Measurements from ENCODE around the gene RAE1. TPM values are rescaled to one million over a fixed set of nuclear protein-coding genes. Genes with fewer than 3 reads are reported as not detected.

The RAE1 gene
- total RNA-seq, 1 donor from 2014 or later: 24.7 TPM

Small RNAs within 50 kb of the gene (microRNA-seq; reads per million reads assigned to microRNA genes)
- gene MIR4325 (ENCODE audit: unreplicated experiment): not detected

Other genes starting within 250 kb of the RAE1 start
- not detected in 2 replicates for gene BMP7, start 84.6 kb upstream of the RAE1 start, total RNA-seq
- not detected in 2 replicates for gene SPO11, start 21.5 kb upstream of the RAE1 start, total RNA-seq
- gene RBM38, start 40.1 kb downstream of the RAE1 start, total RNA-seq: 17.8 and 18.8 TPM in 2 replicates
- not detected in 2 replicates for gene CTCFL, start 173.9 kb downstream of the RAE1 start, total RNA-seq
- gene PCK1, start 209.9 kb downstream of the RAE1 start, total RNA-seq: not detected in 2 replicates

Data from osteocyte (in vitro differentiated cells).